Uterus (tissue), 2 donors: ENCODE data around the gene CAMLG.

Source experiments
- POLR2A ChIP-seq, 2 donors: fragments of 450-650 bp; IDR thresholded peaks; one replicate each; pipeline ENCODE4 v1.6.1; 2016; ENCODE audit warnings: antibody characterized with exemption in 2 of 2, mild to moderate bottlenecking in 1 of 2, moderate library complexity in 1 of 2
- TF ChIP-seq, protein P1 (sequence below), 4 experiments: fragments of 200-600 bp in 2 of 4; fragments of 450-650 bp in 2 of 4; sonication (generic) in 2 of 4; IDR thresholded peaks; one replicate each; pipeline ENCODE4 v1.5.1; 2016 to 2019; ENCODE audit warnings: antibody characterized with exemption in 4 of 4, mild to moderate bottlenecking in 2 of 4, moderate library complexity in 1 of 4

DNA sequence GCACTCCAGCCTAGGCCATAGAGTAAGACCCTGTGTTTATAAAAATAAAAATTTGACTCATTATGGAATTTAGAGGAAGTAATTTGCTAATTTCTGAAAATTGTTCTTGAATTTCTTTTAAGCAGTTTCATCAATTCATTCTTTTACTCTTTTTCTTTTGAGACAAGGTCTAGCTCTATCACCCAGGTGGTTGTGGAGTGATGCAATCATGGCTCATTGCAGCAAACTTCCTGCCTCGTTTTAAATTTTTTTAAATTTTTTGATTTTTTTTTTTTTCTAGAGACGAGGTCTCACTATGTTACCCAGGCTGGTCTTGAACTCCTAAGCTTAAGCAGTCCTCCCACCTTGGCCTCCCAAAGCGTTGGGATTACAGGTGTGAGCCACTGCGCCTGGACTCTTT lies 3.1 kb upstream of the CAMLG start:
- TF ChIP-seq, protein P1, sequence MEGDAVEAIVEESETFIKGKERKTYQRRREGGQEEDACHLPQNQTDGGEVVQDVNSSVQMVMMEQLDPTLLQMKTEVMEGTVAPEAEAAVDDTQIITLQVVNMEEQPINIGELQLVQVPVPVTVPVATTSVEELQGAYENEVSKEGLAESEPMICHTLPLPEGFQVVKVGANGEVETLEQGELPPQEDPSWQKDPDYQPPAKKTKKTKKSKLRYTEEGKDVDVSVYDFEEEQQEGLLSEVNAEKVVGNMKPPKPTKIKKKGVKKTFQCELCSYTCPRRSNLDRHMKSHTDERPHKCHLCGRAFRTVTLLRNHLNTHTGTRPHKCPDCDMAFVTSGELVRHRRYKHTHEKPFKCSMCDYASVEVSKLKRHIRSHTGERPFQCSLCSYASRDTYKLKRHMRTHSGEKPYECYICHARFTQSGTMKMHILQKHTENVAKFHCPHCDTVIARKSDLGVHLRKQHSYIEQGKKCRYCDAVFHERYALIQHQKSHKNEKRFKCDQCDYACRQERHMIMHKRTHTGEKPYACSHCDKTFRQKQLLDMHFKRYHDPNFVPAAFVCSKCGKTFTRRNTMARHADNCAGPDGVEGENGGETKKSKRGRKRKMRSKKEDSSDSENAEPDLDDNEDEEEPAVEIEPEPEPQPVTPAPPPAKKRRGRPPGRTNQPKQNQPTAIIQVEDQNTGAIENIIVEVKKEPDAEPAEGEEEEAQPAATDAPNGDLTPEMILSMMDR (IDR thresholded peaks at IDR 0.05): no peak
- no peak for TF ChIP-seq POLR2A (IDR thresholded peaks at IDR 0.05)
